ENCODE data around the gene DGKZ.
"Not testable (repeated sequence)": the region's sequence is repeated elsewhere in the genome, so short reads cannot be mapped to it uniquely, and the experiment has no call there.

DNA sequence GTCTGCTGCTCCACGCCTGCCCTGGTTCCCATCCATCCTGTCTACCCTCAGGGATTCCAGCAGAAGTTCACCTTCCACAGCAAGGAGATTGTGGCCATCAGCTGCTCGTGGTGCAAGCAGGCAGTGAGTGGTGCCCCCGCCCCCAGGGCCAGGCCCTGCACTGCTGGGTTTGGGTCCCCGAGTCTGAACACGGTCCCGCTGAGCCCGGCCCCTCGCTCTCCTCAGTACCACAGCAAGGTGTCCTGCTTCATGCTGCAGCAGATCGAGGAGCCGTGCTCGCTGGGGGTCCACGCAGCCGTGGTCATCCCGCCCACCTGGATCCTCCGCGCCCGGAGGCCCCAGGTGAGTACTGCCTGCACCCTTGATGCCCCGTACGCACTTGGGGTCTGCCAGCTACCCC is 24.0 kb downstream of the DGKZ start:
- TF ChIP-seq CTCF (IDR thresholded peaks at IDR 0.05; ENCODE audit: low read depth, low read length); EZH2phosphoT487 (IDR thresholded peaks at IDR 0.05; ENCODE audit: low read depth): not testable (repeated sequence)

Measured in OCI-LY3 (cell line).